ENCODE measurements around the gene PLXNA1.

Gene PLXNA1

DNA sequence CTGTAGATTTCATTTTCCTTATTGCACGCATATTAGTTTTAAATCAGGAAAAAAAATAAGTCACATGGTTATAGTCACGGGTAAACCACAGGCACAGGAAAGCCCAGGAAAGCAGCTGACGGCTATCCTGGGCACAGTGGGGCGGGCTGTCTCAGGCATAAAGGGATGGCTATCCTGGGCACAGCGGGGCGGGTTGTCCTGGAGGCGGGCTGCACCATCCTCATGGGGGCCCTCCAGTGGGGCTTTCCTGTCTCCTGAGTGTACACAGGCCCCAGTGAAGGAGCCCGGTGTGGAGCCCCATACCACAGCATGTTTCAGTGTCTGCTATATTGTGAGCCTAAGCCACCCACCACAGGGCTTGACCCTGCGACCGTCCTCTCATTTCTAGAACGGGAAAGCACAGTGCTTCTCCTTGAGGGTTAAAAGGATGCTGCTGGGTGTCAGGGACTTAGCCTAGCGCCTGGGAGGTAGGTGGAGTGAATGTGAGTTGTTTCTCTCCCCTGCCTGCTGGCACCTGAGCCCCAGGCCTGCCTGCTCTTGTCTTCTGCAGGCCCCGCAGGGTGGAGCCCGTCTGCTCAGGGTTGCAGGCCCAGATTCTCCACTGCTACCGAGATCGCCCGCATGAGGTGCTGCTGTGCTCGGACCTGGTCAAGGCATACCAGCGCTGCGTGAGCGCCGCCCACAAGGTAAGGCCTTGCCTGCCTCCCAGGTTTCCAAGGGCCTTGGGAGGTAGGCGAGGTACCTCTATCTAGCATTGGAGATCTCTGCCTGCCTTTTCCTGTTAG is 25.9 kb upstream of the PLXNA1 start:
- no peak overlapping the region for H3K4me3 ChIP-seq (ENCODE audit: control insufficient read depth, low read depth, low read length)
- TF ChIP-seq, protein P1, sequence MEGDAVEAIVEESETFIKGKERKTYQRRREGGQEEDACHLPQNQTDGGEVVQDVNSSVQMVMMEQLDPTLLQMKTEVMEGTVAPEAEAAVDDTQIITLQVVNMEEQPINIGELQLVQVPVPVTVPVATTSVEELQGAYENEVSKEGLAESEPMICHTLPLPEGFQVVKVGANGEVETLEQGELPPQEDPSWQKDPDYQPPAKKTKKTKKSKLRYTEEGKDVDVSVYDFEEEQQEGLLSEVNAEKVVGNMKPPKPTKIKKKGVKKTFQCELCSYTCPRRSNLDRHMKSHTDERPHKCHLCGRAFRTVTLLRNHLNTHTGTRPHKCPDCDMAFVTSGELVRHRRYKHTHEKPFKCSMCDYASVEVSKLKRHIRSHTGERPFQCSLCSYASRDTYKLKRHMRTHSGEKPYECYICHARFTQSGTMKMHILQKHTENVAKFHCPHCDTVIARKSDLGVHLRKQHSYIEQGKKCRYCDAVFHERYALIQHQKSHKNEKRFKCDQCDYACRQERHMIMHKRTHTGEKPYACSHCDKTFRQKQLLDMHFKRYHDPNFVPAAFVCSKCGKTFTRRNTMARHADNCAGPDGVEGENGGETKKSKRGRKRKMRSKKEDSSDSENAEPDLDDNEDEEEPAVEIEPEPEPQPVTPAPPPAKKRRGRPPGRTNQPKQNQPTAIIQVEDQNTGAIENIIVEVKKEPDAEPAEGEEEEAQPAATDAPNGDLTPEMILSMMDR (conservative IDR thresholded peaks at IDR 0.05; ENCODE audit: control insufficient read depth, insufficient read depth, low read depth, low read length) = no peak

GRCh38 chr3:126957776-126958637 is 24.9 kb upstream of the PLXNA1 start:
- TF ChIP-seq, protein P1 (conservative IDR thresholded peaks at IDR 0.05; ENCODE audit: control insufficient read depth, insufficient read depth, low read depth, low read length) = no peak
- H3K4me3 ChIP-seq (ENCODE audit: control insufficient read depth, low read depth, low read length) = no peak overlapping the region
- no peak for DNase-seq (ENCODE audit: low read depth)

More for the DNA sequence above, 25.9 kb upstream of the PLXNA1 start:
- DNase-seq (ENCODE audit: low read depth) = no peak

DNA sequence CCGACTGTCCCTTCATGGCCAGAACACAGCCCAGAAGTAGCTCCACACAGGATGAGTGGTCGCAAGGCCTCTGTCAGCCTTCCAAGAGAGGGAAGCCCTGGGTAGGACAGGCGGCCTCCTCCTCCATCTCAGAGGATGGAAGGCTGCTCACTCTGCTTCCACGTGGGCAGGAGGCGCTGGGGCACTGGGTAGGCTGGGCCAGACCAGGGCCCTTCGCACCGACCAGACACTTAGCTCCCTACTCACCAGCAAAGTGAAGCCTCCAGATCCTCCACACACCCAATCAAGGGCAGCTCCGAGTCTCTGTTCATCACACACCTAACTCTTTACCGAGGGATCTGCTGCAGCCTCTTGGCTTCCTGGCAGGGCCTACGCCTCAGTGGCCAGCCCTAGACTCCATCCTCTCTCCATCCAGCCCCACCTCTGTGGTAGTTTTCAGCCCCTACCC is 24.3 kb upstream of the PLXNA1 start:
- TF ChIP-seq, protein P1 (conservative IDR thresholded peaks at IDR 0.05; ENCODE audit: control insufficient read depth, insufficient read depth, low read depth, low read length) = no peak
- no peak overlapping the region for H3K4me3 ChIP-seq (ENCODE audit: control insufficient read depth, low read depth, low read length)
- no peak for DNase-seq (ENCODE audit: low read depth)

- H3K4me3 ChIP-seq (ENCODE audit: control insufficient read depth, low read depth, low read length) = no peak overlapping the region
- no peak for DNase-seq (ENCODE audit: low read depth)
- TF ChIP-seq, protein P1 (conservative IDR thresholded peaks at IDR 0.05; ENCODE audit: control insufficient read depth, insufficient read depth, low read depth, low read length) = no peak
Observed at GRCh38 chr3:126959136-126959920, 23.6 kb upstream of the PLXNA1 start.

GRCh38 chr3:126959921-126960603 is 22.9 kb upstream of the PLXNA1 start:
- no peak overlapping the region for H3K4me3 ChIP-seq (ENCODE audit: control insufficient read depth, low read depth, low read length)
- DNase-seq (ENCODE audit: low read depth) = peak; percentile 80
- TF ChIP-seq, protein P1 (conservative IDR thresholded peaks at IDR 0.05; ENCODE audit: control insufficient read depth, insufficient read depth, low read depth, low read length) = peak; percentile 56

GRCh38 chr3:126960604-126960995 is 22.3 kb upstream of the PLXNA1 start:
- no peak for DNase-seq (ENCODE audit: low read depth)
- TF ChIP-seq, protein P1 (conservative IDR thresholded peaks at IDR 0.05; ENCODE audit: control insufficient read depth, insufficient read depth, low read depth, low read length) = no peak
- H3K4me3 ChIP-seq (ENCODE audit: control insufficient read depth, low read depth, low read length) = no peak overlapping the region
